ENCODE results near the gene SPRED2. TPM values are rescaled to one million over a fixed set of nuclear protein-coding genes. Genes with fewer than 3 reads are reported as not detected.

Gene SPRED2
- total RNA-seq, 1 donor = 9.5 TPM

DNA sequence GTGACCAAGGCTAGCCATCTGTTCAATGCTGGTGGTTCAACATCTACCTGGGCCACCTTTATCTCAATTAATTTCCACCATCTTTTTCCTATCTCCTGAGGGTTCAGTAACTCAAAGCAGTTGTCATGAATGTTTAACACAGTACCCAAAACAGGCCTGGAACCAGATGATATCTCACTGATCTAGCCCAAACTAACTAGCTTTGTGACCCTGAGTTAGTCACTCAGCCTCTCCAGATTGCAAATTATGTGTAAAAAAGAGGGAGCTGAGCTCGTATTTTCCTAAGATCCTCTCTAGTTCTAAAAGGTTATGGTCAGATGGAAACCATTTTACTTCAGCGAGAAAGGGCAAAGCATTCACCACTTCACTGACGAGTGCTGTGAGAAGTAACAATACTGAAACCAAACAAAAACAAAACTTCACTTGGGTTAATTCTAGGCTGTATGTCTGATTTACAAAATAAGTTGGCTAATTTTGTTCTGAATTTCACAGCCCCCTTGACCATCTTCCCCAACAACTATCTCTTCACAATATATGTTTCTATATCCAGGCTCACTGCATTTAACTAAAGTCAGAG, 14.8 kb downstream of the SPRED2 start:
- H3K4me3 ChIP-seq (ENCODE audit: low read depth, low read length) = no peak overlapping the region
- TF ChIP-seq, protein P1, sequence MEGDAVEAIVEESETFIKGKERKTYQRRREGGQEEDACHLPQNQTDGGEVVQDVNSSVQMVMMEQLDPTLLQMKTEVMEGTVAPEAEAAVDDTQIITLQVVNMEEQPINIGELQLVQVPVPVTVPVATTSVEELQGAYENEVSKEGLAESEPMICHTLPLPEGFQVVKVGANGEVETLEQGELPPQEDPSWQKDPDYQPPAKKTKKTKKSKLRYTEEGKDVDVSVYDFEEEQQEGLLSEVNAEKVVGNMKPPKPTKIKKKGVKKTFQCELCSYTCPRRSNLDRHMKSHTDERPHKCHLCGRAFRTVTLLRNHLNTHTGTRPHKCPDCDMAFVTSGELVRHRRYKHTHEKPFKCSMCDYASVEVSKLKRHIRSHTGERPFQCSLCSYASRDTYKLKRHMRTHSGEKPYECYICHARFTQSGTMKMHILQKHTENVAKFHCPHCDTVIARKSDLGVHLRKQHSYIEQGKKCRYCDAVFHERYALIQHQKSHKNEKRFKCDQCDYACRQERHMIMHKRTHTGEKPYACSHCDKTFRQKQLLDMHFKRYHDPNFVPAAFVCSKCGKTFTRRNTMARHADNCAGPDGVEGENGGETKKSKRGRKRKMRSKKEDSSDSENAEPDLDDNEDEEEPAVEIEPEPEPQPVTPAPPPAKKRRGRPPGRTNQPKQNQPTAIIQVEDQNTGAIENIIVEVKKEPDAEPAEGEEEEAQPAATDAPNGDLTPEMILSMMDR (IDR thresholded peaks at IDR 0.05; ENCODE audit: insufficient read depth, low read depth, low read length) = no peak
- DNase-seq (ENCODE audit: low read depth) = no peak

DNA sequence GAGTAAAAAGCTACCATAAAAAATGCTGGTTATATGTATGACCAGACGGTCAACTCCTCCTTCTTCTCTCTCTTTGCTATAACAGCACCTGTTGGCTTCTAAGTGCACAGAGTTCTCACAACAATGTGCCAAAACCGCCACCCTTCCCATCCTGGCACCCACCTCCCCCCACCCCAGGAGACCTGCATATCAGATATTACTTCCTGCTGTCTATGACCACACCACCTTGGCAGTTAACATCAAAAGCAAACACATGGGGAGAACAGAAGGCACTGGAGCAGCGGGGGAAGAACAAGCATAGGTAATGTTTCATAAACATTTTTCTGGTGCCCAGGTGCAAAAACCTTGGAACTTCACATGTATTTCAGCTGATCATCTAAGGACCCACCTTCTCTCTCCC, 15.5 kb downstream of the SPRED2 start:
- no peak for DNase-seq (ENCODE audit: low read depth)
- TF ChIP-seq, protein P1 (IDR thresholded peaks at IDR 0.05; ENCODE audit: insufficient read depth, low read depth, low read length) = no peak
- H3K4me3 ChIP-seq (ENCODE audit: low read depth, low read length) = no peak overlapping the region

DNA sequence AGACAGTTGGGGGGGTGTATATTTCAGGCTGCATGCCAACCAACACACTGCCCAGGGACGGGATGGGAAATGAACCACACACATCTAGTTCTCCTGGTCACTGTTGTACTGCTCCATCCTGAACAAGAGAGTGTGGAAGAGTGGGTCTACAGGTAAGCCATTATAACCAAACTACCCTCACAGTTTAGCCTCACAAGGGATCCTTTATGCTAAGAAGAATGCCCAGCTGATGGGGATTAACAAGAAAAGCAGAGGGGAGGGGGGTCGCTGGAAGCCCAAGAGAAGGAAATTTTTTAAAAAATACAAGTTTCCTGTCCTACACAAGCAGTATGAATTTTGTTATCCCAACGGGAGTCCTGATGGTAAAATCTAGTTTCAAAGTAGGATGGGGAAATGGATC, 16.1 kb downstream of the SPRED2 start:
- H3K4me3 ChIP-seq (ENCODE audit: low read depth, low read length) = no peak overlapping the region
- TF ChIP-seq, protein P1 (IDR thresholded peaks at IDR 0.05; ENCODE audit: insufficient read depth, low read depth, low read length) = no peak
- no peak for DNase-seq (ENCODE audit: low read depth)

DNA sequence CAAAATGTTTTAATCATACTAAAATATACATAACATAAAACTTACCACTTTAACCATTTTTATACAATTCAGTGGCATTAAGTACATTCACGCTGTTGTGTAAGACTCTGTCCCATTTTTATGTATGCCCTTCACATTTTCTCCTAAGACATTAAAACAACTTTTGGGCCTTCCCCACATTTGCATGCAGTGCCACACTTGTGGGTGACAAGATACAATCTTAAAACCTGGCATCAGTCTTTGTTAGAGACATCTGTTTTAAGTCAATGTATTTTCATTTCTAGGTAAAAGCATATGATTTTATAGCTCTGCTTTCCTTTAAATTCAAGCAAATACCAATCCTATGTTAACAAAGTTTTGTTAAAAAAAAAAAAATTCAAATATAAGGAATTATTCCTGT, 17.3 kb downstream of the SPRED2 start:
- no peak overlapping the region for H3K4me3 ChIP-seq (ENCODE audit: low read depth, low read length)
- DNase-seq (ENCODE audit: low read depth) = no peak
- TF ChIP-seq, protein P1 (IDR thresholded peaks at IDR 0.05; ENCODE audit: insufficient read depth, low read depth, low read length) = no peak

DNA sequence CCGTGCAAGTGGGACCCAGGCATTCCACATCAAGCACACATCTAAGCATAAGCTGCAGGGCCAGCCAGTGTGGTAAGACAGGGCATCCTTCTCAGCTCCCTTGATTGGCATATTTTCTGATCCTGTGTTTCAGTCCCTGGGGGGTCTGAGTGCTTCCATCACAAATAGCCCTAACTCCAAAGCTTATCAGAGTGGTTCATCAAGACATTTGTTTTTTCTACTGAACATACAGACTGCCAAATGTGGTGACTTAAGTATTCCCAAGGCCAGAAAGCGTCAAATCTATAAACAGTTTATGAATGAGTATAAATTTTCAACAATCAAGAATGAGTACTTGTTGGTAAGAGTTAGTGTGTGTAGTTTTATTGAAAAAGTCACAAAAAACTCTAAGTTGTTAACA, 18.8 kb downstream of the SPRED2 start:
- H3K4me3 ChIP-seq (ENCODE audit: low read depth, low read length) = no peak overlapping the region
- DNase-seq (ENCODE audit: low read depth) = peak; percentile 17
- TF ChIP-seq, protein P1 (IDR thresholded peaks at IDR 0.05; ENCODE audit: insufficient read depth, low read depth, low read length) = no peak

DNA sequence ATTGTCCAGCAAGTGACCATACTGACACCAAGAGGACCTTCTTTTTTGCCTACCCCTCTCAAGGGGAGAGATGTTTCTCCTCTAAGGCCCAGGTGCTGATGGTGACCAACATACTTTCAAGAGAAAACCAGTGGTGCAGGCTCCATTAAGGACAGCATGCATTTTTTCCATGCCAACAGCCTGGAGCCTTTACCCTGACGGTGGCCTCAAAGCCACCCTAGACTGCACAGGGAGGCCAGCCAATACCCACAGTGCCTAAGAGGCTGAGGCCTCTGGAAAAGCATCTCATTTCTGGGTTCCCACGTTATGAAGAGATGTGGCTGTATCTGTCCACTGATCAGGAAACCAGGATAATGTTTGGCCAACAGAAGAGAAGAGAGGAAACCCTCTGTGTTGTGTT, 19.3 kb downstream of the SPRED2 start:
- TF ChIP-seq, protein P1 (IDR thresholded peaks at IDR 0.05; ENCODE audit: insufficient read depth, low read depth, low read length) = no peak
- DNase-seq (ENCODE audit: low read depth) = no peak
- H3K4me3 ChIP-seq (ENCODE audit: low read depth, low read length) = no peak overlapping the region

Measured in fibroblast of villous mesenchyme (primary cell).